Neutrophil (primary cell): ENCODE measurements around the gene PSMD3.

Experiments
- H3K27ac ChIP-seq: fragments of 200-600 bp; sonication (generic); 2 replicates; pipeline ENCODE4 v1.5.1; 2016; ENCODE audit warnings: mild to moderate bottlenecking, moderate library complexity
- H3K27me3 ChIP-seq: fragments of 200-600 bp; sonication (generic); 2 replicates; pipeline ENCODE4 v1.6.0; 2016; ENCODE audit warnings: mild to moderate bottlenecking
- H3K36me3 ChIP-seq: fragments of 200-600 bp; sonication (generic); 2 replicates; pipeline ENCODE4 v1.5.1; 2017
- H3K4me1 ChIP-seq, 2 experiments: fragments of 200-600 bp in 1 of 2; sonication (generic) in 1 of 2; 1 replicate in 1 of 2; 2 replicates in 1 of 2; pipeline versions ENCODE4 v1.5.1 to v1.6.1; 2013 to 2016; ENCODE audit warnings: low read depth in 1 of 2, low read length in 1 of 2, mild to moderate bottlenecking in 1 of 2, moderate library complexity in 1 of 2; ENCODE audit not compliant: control insufficient read depth in 1 of 2, insufficient read depth in 1 of 2
- H3K4me3 ChIP-seq, 2 experiments: fragments of 200-600 bp in 1 of 2; sonication (generic) in 1 of 2; 1 replicate in 1 of 2; 2 replicates in 1 of 2; pipeline ENCODE4 v1.5.1; 2013 to 2016; ENCODE audit warnings: low read depth in 1 of 2, low read length in 1 of 2, mild to moderate bottlenecking in 1 of 2, moderate library complexity in 1 of 2
- H3K9me3 ChIP-seq: fragments of 200-600 bp; sonication (generic); 2 replicates; pipeline ENCODE4 v1.5.1; 2016
- CTCF ChIP-seq: fragments of 200-600 bp; sonication (generic); IDR thresholded peaks from 2 replicates; pipeline ENCODE4 v1.5.1; 2016; ENCODE audit warnings: antibody characterized with exemption

PSMD3 gene

GRCh38 chr17:39962642-39963220, 17.9 kb upstream of the PSMD3 start, which contains the start of gene GSDMA:
Gene GSDMA, plus strand, starts transcription at chr17:39963004. Its CDS starts 2,684 bp downstream, at chr17:39965688.
- H3K4me1 ChIP-seq, result peaks cover 15 to 19% of the 10 kb centered on the region in 2 experiments
- no peaks in the 10 kb centered on the region for H3K36me3 ChIP-seq
- TF ChIP-seq CTCF, result no peak
- no peak within 1 kb of the TSS for H3K27ac ChIP-seq
- H3K27me3 ChIP-seq, result no peaks in the 10 kb centered on the region
- no peak within 1 kb of the TSS for H3K4me3 ChIP-seq
- no peaks in the 10 kb centered on the region for H3K9me3 ChIP-seq

GRCh38 chr17:39963829-39964228, 16.8 kb upstream of the PSMD3 start:
- no peak overlapping the region for H3K4me3 ChIP-seq
- no peaks in the 10 kb centered on the region for H3K36me3 ChIP-seq
- H3K4me1 ChIP-seq, result peaks cover 25 to 28% of the 10 kb centered on the region in 2 experiments
- H3K27ac ChIP-seq, result no peak overlapping the region
- no peaks in the 10 kb centered on the region for H3K9me3 ChIP-seq
- no peak for TF ChIP-seq CTCF
- H3K27me3 ChIP-seq, result no peaks in the 10 kb centered on the region

- H3K27me3 ChIP-seq, result no peaks in the 10 kb centered on the region
- H3K4me3 ChIP-seq, result no peak overlapping the region
Measured at GRCh38 chr17:39965017-39965699, 15.4 kb upstream of the PSMD3 start.

GRCh38 chr17:39966771-39967170, 13.8 kb upstream of the PSMD3 start:
- Histone ChIP-seq H3K27ac (peak overlapping the region; percentile 79), H3K4me3 (no peak overlapping the region), H3K27me3 (no peaks in the 10 kb centered on the region), H3K4me1 (peaks cover 25 to 26% of the 10 kb centered on the region in 2 experiments), H3K36me3 (no peaks in the 10 kb centered on the region), H3K9me3 (no peaks in the 10 kb centered on the region)
- no peak for TF ChIP-seq CTCF

More at GRCh38 chr17:39965017-39965699, 15.4 kb upstream of the PSMD3 start:
- H3K27ac ChIP-seq, result no peak overlapping the region
- H3K4me1 ChIP-seq, result peaks cover 23 to 26% of the 10 kb centered on the region in 2 experiments
- no peaks in the 10 kb centered on the region for H3K36me3 ChIP-seq
- H3K9me3 ChIP-seq, result no peaks in the 10 kb centered on the region
- TF ChIP-seq CTCF, result no peak

GRCh38 chr17:39968761-39969160, 11.8 kb upstream of the PSMD3 start:
- Histone ChIP-seq H3K36me3 (no peaks in the 10 kb centered on the region), H3K27ac (peak overlapping the region; percentile 31), H3K4me3 (no peak overlapping the region), H3K9me3 (no peaks in the 10 kb centered on the region), H3K4me1 (peaks cover 36 to 40% of the 10 kb centered on the region in 2 experiments), H3K27me3 (no peaks in the 10 kb centered on the region)
- no peak for TF ChIP-seq CTCF
